Astrocyte (in vitro differentiated cells and primary cell): Measurements from ENCODE around the gene GP9. TPM values are rescaled to one million over a fixed set of nuclear protein-coding genes. Genes with fewer than 3 reads are reported as not detected.

Experiments
- DNase-seq: peaks from one replicate; pipeline ENCODE4 v3.0.0-alpha.2; 2010; ENCODE audit warnings: low read depth
- FAIRE-seq: peaks from 2 replicates; lab custom pipeline; 2011; peaks lifted over from hg19 to GRCh38; lab: Jason Lieb, UNC
- H2AFZ ChIP-seq: 2 replicates; pipeline ENCODE4 v1.6.0; 2012; ENCODE audit warnings: low read depth, low read length, inconsistent platforms
- H3K27ac ChIP-seq: 2 replicates; pipeline ENCODE4 v1.5.1; 2011; ENCODE audit warnings: low read depth, low read length, inconsistent platforms
- H3K27me3 ChIP-seq: 2 replicates; pipeline ENCODE4 v1.6.0; 2011; ENCODE audit warnings: low read length, inconsistent platforms; ENCODE audit not compliant: insufficient read depth
- H3K36me3 ChIP-seq: 2 replicates; pipeline ENCODE4 v1.5.1; 2011; ENCODE audit warnings: low read length, inconsistent platforms; ENCODE audit not compliant: insufficient read depth
- H3K4me1 ChIP-seq: 2 replicates; pipeline ENCODE4 v1.5.1; 2011; ENCODE audit warnings: low read length, inconsistent platforms; ENCODE audit not compliant: insufficient read depth
- H3K4me2 ChIP-seq: 2 replicates; pipeline ENCODE4 v1.6.0; 2012; ENCODE audit warnings: low read length, inconsistent platforms
- H3K4me3 ChIP-seq: 2 replicates; pipeline ENCODE4 v1.5.1; 2011; ENCODE audit warnings: low read depth, mild to moderate bottlenecking, low read length, inconsistent platforms; ENCODE audit not compliant: insufficient read depth
- H3K79me2 ChIP-seq: 2 replicates; pipeline ENCODE4 v1.6.0; 2012; ENCODE audit warnings: mild to moderate bottlenecking, low read length, inconsistent platforms; ENCODE audit not compliant: insufficient read depth
- H3K9ac ChIP-seq: 2 replicates; pipeline ENCODE4 v1.6.0; 2012; ENCODE audit warnings: mild to moderate bottlenecking, low read length, inconsistent platforms
- H3K9me3 ChIP-seq: 2 replicates; pipeline ENCODE4 v1.5.1; 2012; ENCODE audit warnings: low read depth, mild to moderate bottlenecking, low read length, inconsistent platforms; ENCODE audit not compliant: insufficient read depth
- H4K20me1 ChIP-seq: 2 replicates; pipeline ENCODE4 v1.6.0; 2012; ENCODE audit warnings: low read length, inconsistent platforms; ENCODE audit not compliant: insufficient read depth
- H3K27ac Mint-ChIP-seq: one replicate; pipeline ENCODE4 v1.8.0; 2021; ENCODE audit warnings: mild to moderate bottlenecking, mixed read lengths; ENCODE audit not compliant: unreplicated experiment
- H3K27me3 Mint-ChIP-seq: one replicate; pipeline ENCODE4 v1.8.0; 2021; ENCODE audit warnings: low read depth, mixed read lengths; ENCODE audit not compliant: unreplicated experiment
- H3K36me3 Mint-ChIP-seq: one replicate; pipeline ENCODE4 v1.8.0; 2021; ENCODE audit warnings: low read depth, mixed read lengths; ENCODE audit not compliant: unreplicated experiment
- H3K4me1 Mint-ChIP-seq: one replicate; pipeline ENCODE4 v1.8.0; 2021; ENCODE audit warnings: low read depth, mixed read lengths; ENCODE audit not compliant: unreplicated experiment
- H3K4me3 Mint-ChIP-seq: one replicate; pipeline ENCODE4 v1.8.0; 2021; ENCODE audit warnings: mild to moderate bottlenecking, moderate library complexity, mixed read lengths; ENCODE audit not compliant: unreplicated experiment
- H3K9me3 Mint-ChIP-seq: one replicate; pipeline ENCODE4 v1.8.0; 2021; ENCODE audit warnings: mild to moderate bottlenecking, mixed read lengths; ENCODE audit not compliant: unreplicated experiment
- CTCF ChIP-seq: IDR thresholded peaks from 2 replicates; pipeline ENCODE4 v1.5.1; 2011; ENCODE audit warnings: low read depth, mild to moderate bottlenecking, inconsistent platforms, low read length, moderate library complexity; ENCODE audit not compliant: insufficient read depth
- EZH2 ChIP-seq: IDR thresholded peaks from 2 replicates; pipeline ENCODE4 v1.6.1; 2012; ENCODE audit warnings: mild to moderate bottlenecking, low read length, inconsistent platforms; ENCODE audit not compliant: insufficient read depth
- total RNA-seq: library from RNA; stranded (reverse); gene quantifications from 2 replicates; pipeline ENCODE4 v1.2.1, GENCODE V29; 2021

The GP9 gene
- total RNA-seq, 1 donor from 2014 or later, result not detected

GRCh38 chr3:129063091-129063640 lies 2.6 kb downstream of the GP9 start:
- no peaks in the 10 kb centered on the region for H3K9me3 Mint-ChIP-seq
- Histone ChIP-seq H3K4me3 (no peak overlapping the region), H3K4me2 (no peak overlapping the region), H3K9ac (no peak overlapping the region), H3K27me3 (peaks cover 4% of the 10 kb centered on the region), H3K27ac (no peak overlapping the region), H3K9me3 (no peaks in the 10 kb centered on the region), H3K36me3 (no peaks in the 10 kb centered on the region), H2AFZ (no peak overlapping the region), H3K4me1 (no peaks in the 10 kb centered on the region), H3K79me2 (no peaks in the 10 kb centered on the region), H4K20me1 (no peaks in the 10 kb centered on the region)
- H3K27ac Mint-ChIP-seq, result no peak overlapping the region
- H3K27me3 Mint-ChIP-seq, result peaks cover 40% of the 10 kb centered on the region
- DNase-seq, result no peak
- no peak for FAIRE-seq
- no peaks in the 10 kb centered on the region for H3K4me1 Mint-ChIP-seq
- TF ChIP-seq EZH2, result no peak
- TF ChIP-seq CTCF, result no peak
- H3K4me3 Mint-ChIP-seq, result no peak overlapping the region
- no peaks in the 10 kb centered on the region for H3K36me3 Mint-ChIP-seq

- Mint-ChIP-seq H3K4me1 (no peaks in the 10 kb centered on the region), H3K27ac (no peak overlapping the region), H3K4me3 (no peak overlapping the region), H3K36me3 (no peaks in the 10 kb centered on the region), H3K27me3 (peaks cover 37% of the 10 kb centered on the region), H3K9me3 (no peaks in the 10 kb centered on the region)
- FAIRE-seq, result no peak
- no peak overlapping the region for H3K4me3 ChIP-seq
- no peak for TF ChIP-seq EZH2
- TF ChIP-seq CTCF, result no peak
- H3K36me3 ChIP-seq, result no peaks in the 10 kb centered on the region
- no peak for DNase-seq
- no peaks in the 10 kb centered on the region for H3K79me2 ChIP-seq
- H3K27me3 ChIP-seq, result no peaks in the 10 kb centered on the region
- no peak overlapping the region for H3K9ac ChIP-seq
- no peaks in the 10 kb centered on the region for H4K20me1 ChIP-seq
- H2AFZ ChIP-seq, result no peak overlapping the region
- no peak overlapping the region for H3K27ac ChIP-seq
- H3K9me3 ChIP-seq, result no peaks in the 10 kb centered on the region
- H3K4me1 ChIP-seq, result no peaks in the 10 kb centered on the region
- H3K4me2 ChIP-seq, result no peak overlapping the region
Observed at GRCh38 chr3:129063841-129064482, 3.4 kb downstream of the GP9 start.
